K562 (cell line): Measurements from ENCODE around the gene INCA1. TPM values are rescaled to one million over a fixed set of nuclear protein-coding genes. Genes with fewer than 3 reads are reported as not detected.

Experiments
- ATAC-seq: fragments of 200-7000 bp; cut with Tn5 transposase; 3 replicates; pipeline ENCODE4 v1.9.1; 2020; ENCODE audit warnings: moderate library complexity
- BruUV-seq: library from RNA; stranded (reverse); fragments of 400-500 nt; replicated peaks from 2 replicates; lab custom pipeline; 2021; lab: Mats Ljungman, UMichigan
- CTCF ChIA-PET: fragments of 300-600 bp; formaldehyde crosslinking; extraction: SDS; loops from one replicate; lab custom pipeline; 2021; ENCODE audit warnings: low intra/inter-chr PET ratio; lab: Yijun Ruan, JAX
- POLR2A ChIA-PET: fragments of 300-600, 350-650 bp; sonication (Branson Sonifier 250); formaldehyde crosslinking; extraction: SDS; loops from one replicate; lab custom pipeline; 2021; ENCODE audit warnings: antibody characterized with exemption, inconsistent platforms; lab: Yijun Ruan, JAX
- DNase-seq, 4 experiments: peaks; one replicate each; pipeline versions ENCODE4 v3.0.0 to v3.0.0-alpha.2; 2011 to 2018; ENCODE audit warnings: low spot score in 3 of 4, mixed read lengths in 3 of 4; ENCODE audit errors: extremely low read depth in 1 of 4
- FAIRE-seq: peaks from 2 replicates; lab custom pipeline; 2011; peaks lifted over from hg19 to GRCh38; lab: Jason Lieb, UNC
- H2AFZ ChIP-seq: 2 replicates; pipeline ENCODE4 v1.6.0; 2011; ENCODE audit warnings: low read depth, low read length, control low read depth, inconsistent platforms
- H3K27ac ChIP-seq: fragments of 200-600 bp; 3 replicates; pipeline ENCODE4 v1.8.0; 2011; ENCODE audit warnings: low read depth, mild to moderate bottlenecking, control low read depth, inconsistent platforms, low read length, moderate library complexity, mixed read lengths; ENCODE audit errors: extremely low read depth
- H3K27me3 ChIP-seq, 2 experiments: fragments of 300-600 bp in 1 of 2; 2 replicates in 1 of 2; 3 replicates in 1 of 2; pipeline versions ENCODE4 v1.6.0 to v1.8.0; 2011; ENCODE audit warnings: inconsistent platforms in 2 of 2, low read length in 2 of 2, mild to moderate bottlenecking in 1 of 2, mixed read lengths in 1 of 2, moderate library complexity in 1 of 2; ENCODE audit not compliant: control insufficient read depth in 2 of 2, insufficient read depth in 2 of 2
- H3K36me3 ChIP-seq: fragments of 300-600 bp; 3 replicates; pipeline ENCODE4 v1.8.0; 2011; ENCODE audit warnings: mild to moderate bottlenecking, low read length, inconsistent platforms; ENCODE audit not compliant: control insufficient read depth, insufficient read depth
- H3K4me1 ChIP-seq, 2 experiments: fragments of 200-600 bp in 1 of 2; replicated peaks in 1 of 2; 2 replicates in 1 of 2; 3 replicates in 1 of 2; pipeline versions ENCODE4 v1.5.1 to v1.8.0; 2011; ENCODE audit warnings: inconsistent platforms in 2 of 2, low read length in 2 of 2, mild to moderate bottlenecking in 1 of 2, mixed read lengths in 1 of 2, moderate library complexity in 1 of 2; ENCODE audit not compliant: control insufficient read depth in 2 of 2, insufficient read depth in 2 of 2
- H3K4me2 ChIP-seq: 2 replicates; pipeline ENCODE4 v1.6.1; 2011; ENCODE audit warnings: low read length, control low read depth, inconsistent platforms, mixed read lengths; ENCODE audit not compliant: insufficient read depth
- H3K4me3 ChIP-seq: fragments of 200-600 bp; sonication (generic), shearing (Covaris generic); 2 replicates; pipeline ENCODE4 v1.5.1; 2016; ENCODE audit warnings: control low read depth, inconsistent platforms
- H3K79me2 ChIP-seq: fragments of 200-600 bp; 3 replicates; pipeline ENCODE4 v1.8.0; 2011; ENCODE audit warnings: low read length, inconsistent platforms; ENCODE audit not compliant: control insufficient read depth, insufficient read depth
- H3K9ac ChIP-seq, 2 experiments: 2 replicates each; pipeline versions ENCODE4 v1.6.0 to v1.6.1; 2011; ENCODE audit warnings: low read depth in 2 of 2, low read length in 2 of 2, control low read depth in 1 of 2, inconsistent platforms in 1 of 2, mild to moderate bottlenecking in 1 of 2, mixed read lengths in 1 of 2; ENCODE audit not compliant: insufficient read depth in 1 of 2
- H3K9me1 ChIP-seq: one replicate; pipeline ENCODE4 v1.6.0; 2011; ENCODE audit warnings: inconsistent platforms, mild to moderate bottlenecking, low read length, moderate library complexity; ENCODE audit not compliant: control insufficient read depth, insufficient read depth
- H3K9me3 ChIP-seq: replicated peaks from 2 replicates; pipeline ENCODE4 v1.5.1; 2011; ENCODE audit warnings: low read depth, low read length, inconsistent platforms; ENCODE audit not compliant: control insufficient read depth, insufficient read depth
- H4K20me1 ChIP-seq: replicated peaks from 2 replicates; pipeline ENCODE4 v1.6.1; 2011; ENCODE audit warnings: low read length, inconsistent platforms, mixed read lengths; ENCODE audit not compliant: control insufficient read depth, insufficient read depth
- CHCHD3 ChIP-seq: fragments of 250-450 bp; sonication (Bioruptor Pico); IDR thresholded peaks from 2 replicates; pipeline ENCODE4 v2.1.2; 2022; ENCODE audit warnings: mild to moderate bottlenecking
- ETV1 ChIP-seq: fragments of 450-650 bp; conservative IDR thresholded peaks from 2 replicates; pipeline ENCODE4 v1.6.1; 2016; ENCODE audit warnings: missing genetic modification characterization, control low read depth, low read depth, missing compliant biosample characterization
- FOXP1 ChIP-seq: sonication (generic); formaldehyde crosslinking; IDR thresholded peaks from 2 replicates; pipeline ENCODE4 v1.8.0; 2022; ENCODE audit warnings: mild to moderate bottlenecking, missing genetic modification reagents
- MTA3 ChIP-seq: fragments of 450-650 bp; formaldehyde crosslinking; IDR thresholded peaks from 2 replicates; pipeline ENCODE4 v1.6.1; 2017; ENCODE audit warnings: mild to moderate bottlenecking, borderline replicate concordance
- RHOXF2B ChIP-seq: fragments of 250-450 bp; sonication (Bioruptor Pico); conservative IDR thresholded peaks from 2 replicates; pipeline ENCODE4 v1.5.1; 2021
- SPI1 ChIP-seq: IDR thresholded peaks from 2 replicates; pipeline ENCODE4 v1.6.1; 2011; ENCODE audit warnings: low read depth, low read length, control low read depth, borderline replicate concordance
- STAT5B ChIP-seq: fragments of 250-450 bp; sonication (Bioruptor Pico); IDR thresholded peaks from 2 replicates; pipeline ENCODE4 v1.8.0; 2021; ENCODE audit warnings: mild to moderate bottlenecking, inconsistent platforms
- TFE3 ChIP-seq: fragments of 450-650 bp; formaldehyde crosslinking; IDR thresholded peaks from 2 replicates; pipeline ENCODE4 v1.4.0; 2020; ENCODE audit warnings: mild to moderate bottlenecking, mixed read lengths
- WGBS: fragments of 100-300 bp; shearing (Covaris generic); methylation state at CpG from one replicate; pipeline ENCODE4 v1.1.6; 2016; ENCODE audit warnings: low coverage, mixed read lengths; ENCODE audit not compliant: insufficient coverage; ENCODE audit errors: missing lambda C conversion rate; 5-methylcytosine and 5-hydroxymethylcytosine counted together
- in situ Hi-C: fragments of 300-500 bp; cut with MboI; formaldehyde crosslinking; loops from 4 replicates; pipeline ENCODE4 v1.15.0; 2018; ENCODE audit warnings: inconsistent platforms, mixed read lengths
- intact Hi-C: fragments of 100-400 bp; cut with micrococcal nuclease; formaldehyde crosslinking; loops from 2 replicates; pipeline ENCODE4 v1.14.2; 2022
- polyA plus RNA-seq, 8 experiments: library from polyadenylated mRNA; depleted of rRNA in 4 of 8; stranded (reverse) in 5 of 8; unstranded in 3 of 8; fragments of >200 nt; fragmentation: Nextera tagmentation in 2 of 8; fragmentation: Illumina TruSeq in 1 of 8; extraction: Ambion mirVana in 2 of 8; extraction: Trizol in 1 of 8; gene quantifications; 2 replicates each; pipeline versions ENCODE4 v1.2.1 to v1.2.3, GENCODE V29; 2011 to 2014; ENCODE audit warnings: inconsistent platforms in 1 of 8, missing spikeins in 1 of 8
- total RNA-seq, 7 experiments: library from RNA; depleted of rRNA in 6 of 7; stranded (reverse); fragments of >200 nt in 6 of 7; fragmentation: Illumina TruSeq in 2 of 7; extraction: Trizol in 2 of 7; gene quantifications; 2 replicates each; pipeline versions ENCODE4 v1.2.1 to v1.2.3, GENCODE V29; 2011 to 2021; ENCODE audit warnings: low replicate concordance in 1 of 7
- TF ChIP-seq, protein P1 (sequence below), 2 experiments: fragments of 150-350 bp in 1 of 2; IDR thresholded peaks; 2 replicates each; pipeline ENCODE4 v1.6.1; 2012 to 2016; ENCODE audit warnings: low read depth in 2 of 2, low read length in 2 of 2, mild to moderate bottlenecking in 1 of 2, moderate library complexity in 1 of 2

The INCA1 gene
- total and polyA plus RNA-seq, 9 of the 15 experiments (the other 6 are each of a cell fraction or from before 2014, with no cell fraction given), result 0.08 to 0.50 (median 0.13) TPM; not detected in 4

DNA sequence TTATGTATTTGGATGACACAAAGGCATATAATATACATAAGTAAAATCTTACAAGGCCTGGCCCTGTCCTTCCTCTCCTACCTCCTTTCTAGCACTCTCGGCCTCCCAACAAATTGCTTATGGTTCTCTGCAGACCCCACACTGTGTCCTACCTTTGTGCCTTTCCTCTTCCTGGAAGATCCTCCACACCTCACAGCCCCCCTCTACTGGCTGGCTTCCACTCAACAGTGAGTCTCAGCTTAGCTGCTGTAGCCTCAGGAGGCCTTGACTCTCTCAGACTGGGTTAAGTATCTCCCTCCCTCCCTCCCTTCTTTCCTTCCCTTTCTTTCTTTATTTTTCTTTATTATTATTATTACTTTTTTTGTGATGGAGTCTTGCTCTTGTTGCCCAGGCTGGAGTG lies 46.2 kb upstream of the INCA1 start:
- Histone ChIP-seq H2AFZ (no peak overlapping the region), H3K9me1 (no peaks in the 10 kb centered on the region), H3K4me2 (no peak overlapping the region), H3K9ac (no peak overlapping the region), H3K4me3 (no peak overlapping the region), H3K79me2 (no peaks in the 10 kb centered on the region), H3K4me1 (peaks cover 0 to 4% of the 10 kb centered on the region in 2 experiments; a peak in 2 of 5 replicates), H3K27ac (no peak overlapping the region), H3K36me3 (no peaks in the 10 kb centered on the region), H3K27me3 (peaks cover 0 to 4% of the 10 kb centered on the region in 2 experiments; a peak in 1 of 5 replicates), H4K20me1 (no peaks in the 10 kb centered on the region), H3K9me3 (no peaks in the 10 kb centered on the region)
- no TSS peak for BruUV-seq
- ChIA-PET POLR2A (interaction anchor here (0.5 kb wide), 1 partner anchor 12 kb away, joined by 3 read pairs; no protein-coding TSS in a partner anchor), CTCF (no interaction called here)
- in situ Hi-C loops (no loop called here), intact Hi-C loops (no loop called here)
- no peak for FAIRE-seq
- no peak for DNase-seq
- WGBS, result 70% methylated on average over 1 of the region's 1 CpG
- no peak for TF ChIP-seq SPI1
- ATAC-seq, result peak; percentile 39; the same call in 1 of the 3 replicates

GRCh38 chr17:5042157-5043022 lies 45.1 kb upstream of the INCA1 start:
- Histone ChIP-seq H3K9ac (no peak overlapping the region; a peak in 1 of 4 replicates), H3K9me1 (no peaks in the 10 kb centered on the region), H3K4me1 (peaks cover 0 to 4% of the 10 kb centered on the region in 2 experiments; a peak in 2 of 5 replicates), H3K27ac (no peak overlapping the region), H3K27me3 (peaks cover 0 to 4% of the 10 kb centered on the region in 2 experiments; a peak in 1 of 5 replicates), H4K20me1 (no peaks in the 10 kb centered on the region), H3K4me2 (no peak overlapping the region; the same call in 1 of the 2 replicates), H3K9me3 (no peaks in the 10 kb centered on the region), H2AFZ (no peak overlapping the region), H3K79me2 (no peaks in the 10 kb centered on the region), H3K36me3 (no peaks in the 10 kb centered on the region), H3K4me3 (no peak overlapping the region)
- CTCF ChIA-PET, result interaction anchor here (0.7 kb wide), 1 partner anchor 278 kb away, joined by 3 read pairs; no protein-coding TSS in a partner anchor
- no TSS peak for BruUV-seq
- peak; percentile 45 to 56 (median 50) for DNase-seq
- intact Hi-C loops, result no loop called here
- in situ Hi-C loops, result no loop called here
- POLR2A ChIA-PET, result no interaction called here
- ATAC-seq, result peak; percentile 59
- 12% methylated on average over 10 of the region's 15 CpGs for WGBS
- FAIRE-seq, result no peak
- TF ChIP-seq TFE3 (CRISPR knock-in tag) (no peak), ETV1 (tag) (no peak), MTA3 (no peak), FOXP1 (no peak), RHOXF2B (no peak), CHCHD3 (CRISPR knock-in tag) (no peak), STAT5B (no peak)
- TF ChIP-seq, protein P1, sequence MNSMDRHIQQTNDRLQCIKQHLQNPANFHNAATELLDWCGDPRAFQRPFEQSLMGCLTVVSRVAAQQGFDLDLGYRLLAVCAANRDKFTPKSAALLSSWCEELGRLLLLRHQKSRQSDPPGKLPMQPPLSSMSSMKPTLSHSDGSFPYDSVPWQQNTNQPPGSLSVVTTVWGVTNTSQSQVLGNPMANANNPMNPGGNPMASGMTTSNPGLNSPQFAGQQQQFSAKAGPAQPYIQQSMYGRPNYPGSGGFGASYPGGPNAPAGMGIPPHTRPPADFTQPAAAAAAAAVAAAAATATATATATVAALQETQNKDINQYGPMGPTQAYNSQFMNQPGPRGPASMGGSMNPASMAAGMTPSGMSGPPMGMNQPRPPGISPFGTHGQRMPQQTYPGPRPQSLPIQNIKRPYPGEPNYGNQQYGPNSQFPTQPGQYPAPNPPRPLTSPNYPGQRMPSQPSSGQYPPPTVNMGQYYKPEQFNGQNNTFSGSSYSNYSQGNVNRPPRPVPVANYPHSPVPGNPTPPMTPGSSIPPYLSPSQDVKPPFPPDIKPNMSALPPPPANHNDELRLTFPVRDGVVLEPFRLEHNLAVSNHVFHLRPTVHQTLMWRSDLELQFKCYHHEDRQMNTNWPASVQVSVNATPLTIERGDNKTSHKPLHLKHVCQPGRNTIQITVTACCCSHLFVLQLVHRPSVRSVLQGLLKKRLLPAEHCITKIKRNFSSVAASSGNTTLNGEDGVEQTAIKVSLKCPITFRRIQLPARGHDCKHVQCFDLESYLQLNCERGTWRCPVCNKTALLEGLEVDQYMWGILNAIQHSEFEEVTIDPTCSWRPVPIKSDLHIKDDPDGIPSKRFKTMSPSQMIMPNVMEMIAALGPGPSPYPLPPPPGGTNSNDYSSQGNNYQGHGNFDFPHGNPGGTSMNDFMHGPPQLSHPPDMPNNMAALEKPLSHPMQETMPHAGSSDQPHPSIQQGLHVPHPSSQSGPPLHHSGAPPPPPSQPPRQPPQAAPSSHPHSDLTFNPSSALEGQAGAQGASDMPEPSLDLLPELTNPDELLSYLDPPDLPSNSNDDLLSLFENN (IDR thresholded peaks at IDR 0.05; ENCODE audit: low read depth in 2 of 2, low read length in 2 of 2), result no peak
